PC-9 (cell line): Measurements from ENCODE around the gene KLRK1.
"Not testable (repeated sequence)": the region's sequence is repeated elsewhere in the genome, so short reads cannot be mapped to it uniquely, and the experiment has no call there.

Experiments
- EZH2 ChIP-seq: fragments of 200-600 bp; sonication (generic); IDR thresholded peaks from 2 replicates; pipeline ENCODE4 v1.8.0; 2017; ENCODE audit warnings: antibody characterized with exemption, low read depth
- TF ChIP-seq, protein P1 (sequence below): fragments of 200-600 bp; sonication (generic); conservative IDR thresholded peaks from 2 replicates; pipeline ENCODE4 v1.6.1; 2017; ENCODE audit warnings: mixed run types, antibody characterized with exemption, mild to moderate bottlenecking, moderate library complexity

GRCh38 chr12:10424260-10424899 is 34.5 kb upstream of the KLRK1 start:
- TF ChIP-seq EZH2: not testable (repeated sequence)
- TF ChIP-seq, protein P1, sequence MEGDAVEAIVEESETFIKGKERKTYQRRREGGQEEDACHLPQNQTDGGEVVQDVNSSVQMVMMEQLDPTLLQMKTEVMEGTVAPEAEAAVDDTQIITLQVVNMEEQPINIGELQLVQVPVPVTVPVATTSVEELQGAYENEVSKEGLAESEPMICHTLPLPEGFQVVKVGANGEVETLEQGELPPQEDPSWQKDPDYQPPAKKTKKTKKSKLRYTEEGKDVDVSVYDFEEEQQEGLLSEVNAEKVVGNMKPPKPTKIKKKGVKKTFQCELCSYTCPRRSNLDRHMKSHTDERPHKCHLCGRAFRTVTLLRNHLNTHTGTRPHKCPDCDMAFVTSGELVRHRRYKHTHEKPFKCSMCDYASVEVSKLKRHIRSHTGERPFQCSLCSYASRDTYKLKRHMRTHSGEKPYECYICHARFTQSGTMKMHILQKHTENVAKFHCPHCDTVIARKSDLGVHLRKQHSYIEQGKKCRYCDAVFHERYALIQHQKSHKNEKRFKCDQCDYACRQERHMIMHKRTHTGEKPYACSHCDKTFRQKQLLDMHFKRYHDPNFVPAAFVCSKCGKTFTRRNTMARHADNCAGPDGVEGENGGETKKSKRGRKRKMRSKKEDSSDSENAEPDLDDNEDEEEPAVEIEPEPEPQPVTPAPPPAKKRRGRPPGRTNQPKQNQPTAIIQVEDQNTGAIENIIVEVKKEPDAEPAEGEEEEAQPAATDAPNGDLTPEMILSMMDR: not testable (repeated sequence)
